GM12878 (cell line): ENCODE results near the gene MTRR. TPM values are rescaled to one million over a fixed set of nuclear protein-coding genes. Genes with fewer than 3 reads are reported as not detected.

ENCODE experiments used
- ATAC-seq: fragments of 200-7000 bp; cut with Tn5 transposase; 3 replicates; pipeline ENCODE4 v1.9.1; 2020; ENCODE audit warnings: mild to moderate bottlenecking, moderate library complexity
- BruUV-seq: library from RNA; stranded (reverse); fragments of 400-500 nt; replicated peaks from 2 replicates; lab custom pipeline; 2021; lab: Mats Ljungman, UMichigan
- CTCF ChIA-PET: fragments of 300-600 bp; sonication (Branson Sonifier 250); formaldehyde crosslinking; extraction: SDS; loops from one replicate; lab custom pipeline; 2021; ENCODE audit warnings: inconsistent platforms; lab: Yijun Ruan, JAX
- POLR2A ChIA-PET: fragments of 350-600 bp; formaldehyde crosslinking; extraction: SDS; loops from one replicate; lab custom pipeline; 2021; ENCODE audit warnings: inconsistent platforms; lab: Charles Lee
- RAD21 ChIA-PET: fragments of 300-600 bp; sonication (Branson Sonifier 250); formaldehyde crosslinking; loops from one replicate; lab custom pipeline; 2023; ENCODE audit warnings: antibody characterized with exemption; ENCODE audit not compliant: unreplicated experiment; lab: Charles Lee
- SMC1A ChIA-PET: fragments of 300-600 bp; sonication (Branson Sonifier 250); formaldehyde crosslinking; loops from one replicate; lab custom pipeline; 2023; ENCODE audit not compliant: unreplicated experiment, uncharacterized antibody; lab: Charles Lee
- DNase-seq: peaks from one replicate; pipeline ENCODE4 v3.0.0-alpha.2; 2011; ENCODE audit warnings: low read depth, low spot score
- FAIRE-seq: peaks from 3 replicates; lab custom pipeline; 2011; peaks lifted over from hg19 to GRCh38; lab: Jason Lieb, UNC
- H2AFZ ChIP-seq: 2 replicates; pipeline ENCODE4 v1.6.0; 2011; ENCODE audit warnings: low read depth, low read length, control low read depth; ENCODE audit not compliant: control insufficient read depth
- H3K27ac ChIP-seq: 2 replicates; pipeline ENCODE4 v1.5.1; 2011; ENCODE audit warnings: control low read depth; ENCODE audit not compliant: control insufficient read depth, insufficient read depth
- H3K27me3 ChIP-seq, 2 experiments: replicated peaks in 1 of 2; 2 replicates each; pipeline versions ENCODE4 v1.6.0 to v1.6.1; 2011; ENCODE audit warnings: low read length in 1 of 2; ENCODE audit not compliant: control insufficient read depth in 2 of 2, insufficient read depth in 2 of 2
- H3K36me3 ChIP-seq, 2 experiments: 2 replicates each; pipeline ENCODE4 v1.5.1; 2011; ENCODE audit warnings: low read length in 1 of 2; ENCODE audit not compliant: control insufficient read depth in 2 of 2, insufficient read depth in 2 of 2
- H3K4me1 ChIP-seq: 2 replicates; pipeline ENCODE4 v1.6.1; 2011; ENCODE audit warnings: mild to moderate bottlenecking, low read length, moderate library complexity, mixed read lengths; ENCODE audit not compliant: control insufficient read depth, insufficient read depth
- H3K4me2 ChIP-seq: 2 replicates; pipeline ENCODE4 v1.6.0; 2011; ENCODE audit warnings: control low read depth; ENCODE audit not compliant: control insufficient read depth, insufficient read depth
- H3K4me3 ChIP-seq: fragments of 200-600 bp; sonication (generic); 2 replicates; pipeline ENCODE4 v1.5.1; 2016
- H3K79me2 ChIP-seq: 2 replicates; pipeline ENCODE4 v1.6.0; 2011; ENCODE audit warnings: low read length; ENCODE audit not compliant: control insufficient read depth, insufficient read depth
- H3K9ac ChIP-seq: 2 replicates; pipeline ENCODE4 v1.8.0; 2011; ENCODE audit warnings: low read length, control low read depth, mixed read lengths; ENCODE audit not compliant: control insufficient read depth, insufficient read depth
- H3K9me3 ChIP-seq: replicated peaks from 3 replicates; pipeline ENCODE4 v1.5.1; 2011; ENCODE audit warnings: mild to moderate bottlenecking, low read length; ENCODE audit not compliant: control insufficient read depth, insufficient read depth
- H4K20me1 ChIP-seq: 2 replicates; pipeline ENCODE4 v1.6.0; 2011; ENCODE audit not compliant: control insufficient read depth, insufficient read depth
- CBX3 ChIP-seq: fragments of 200-600 bp; sonication (generic); IDR thresholded peaks from 2 replicates; pipeline ENCODE4 v1.6.1; 2016; ENCODE audit warnings: low read depth, borderline replicate concordance
- CHD1 ChIP-seq: IDR thresholded peaks from 2 replicates; pipeline ENCODE4 v1.6.1; 2012; ENCODE audit warnings: low read depth, low read length, improper control_type of control experiment
- ETV6 ChIP-seq, 2 experiments: fragments of 450-650 bp in 1 of 2; IDR thresholded peaks in 1 of 2; conservative IDR thresholded peaks in 1 of 2; 2 replicates each; pipeline ENCODE4 v1.6.1; 2014; ENCODE audit warnings: antibody characterized with exemption in 1 of 2, borderline replicate concordance in 1 of 2, low read depth in 1 of 2, mild to moderate bottlenecking in 1 of 2, moderate library complexity in 1 of 2
- EZH2 ChIP-seq: IDR thresholded peaks from 2 replicates; pipeline ENCODE4 v1.6.1; 2012; ENCODE audit warnings: low read depth, mild to moderate bottlenecking, control low read depth, inconsistent platforms, low read length, borderline replicate concordance; ENCODE audit not compliant: control insufficient read depth
- GABPA ChIP-seq: IDR thresholded peaks from 2 replicates; pipeline ENCODE4 v1.6.1; 2014; ENCODE audit warnings: antibody characterized with exemption, low read depth, mild to moderate bottlenecking, inconsistent platforms
- MYC ChIP-seq: IDR thresholded peaks from 2 replicates; pipeline ENCODE4 v1.6.1; 2011; ENCODE audit warnings: mild to moderate bottlenecking, low read length, moderate library complexity, inconsistent platforms; ENCODE audit not compliant: insufficient read depth, insufficient replicate concordance, insufficient read length, severe bottlenecking
- POLR2A ChIP-seq: IDR thresholded peaks from 2 replicates; pipeline ENCODE4 v1.6.1; 2011; ENCODE audit warnings: low read depth, mild to moderate bottlenecking, low read length
- SIX5 ChIP-seq: IDR thresholded peaks from 2 replicates; pipeline ENCODE4 v1.6.1; 2011; ENCODE audit warnings: mild to moderate bottlenecking, low read depth, low read length, moderate library complexity; ENCODE audit not compliant: severe bottlenecking
- SMC3 ChIP-seq: IDR thresholded peaks from 2 replicates; pipeline ENCODE4 v1.6.1; 2011; ENCODE audit warnings: low read length, improper control_type of control experiment, borderline replicate concordance
- SREBF2 ChIP-seq: IDR thresholded peaks from 2 replicates; pipeline ENCODE4 v1.6.1; 2012; ENCODE audit warnings: mild to moderate bottlenecking, low read length
- TCF7 ChIP-seq: IDR thresholded peaks from 2 replicates; pipeline ENCODE4 v1.6.1; 2014; ENCODE audit warnings: antibody characterized with exemption, borderline replicate concordance
- WGBS: methylation state at CpG from one replicate; pipeline ENCODE4 v1.1.6; 2016; ENCODE audit warnings: low lambda C conversion rate; ENCODE audit not compliant: insufficient replicate concordance, insufficient coverage; ENCODE audit errors: missing lambda C conversion rate; 5-methylcytosine and 5-hydroxymethylcytosine counted together
- in situ Hi-C: fragments of 300-500 bp; cut with MboI; formaldehyde crosslinking; loops from 9 replicates; pipeline ENCODE4 v1.14.3; 2018; ENCODE audit warnings: mixed read lengths
- intact Hi-C: fragments of 100-400 bp; cut with micrococcal nuclease; formaldehyde crosslinking; loops from one replicate; pipeline ENCODE4 v1.14.2; 2022; ENCODE audit not compliant: unreplicated experiment
- polyA plus RNA-seq, 11 experiments: library from polyadenylated mRNA; depleted of rRNA in 4 of 11; unstranded in 6 of 11; stranded (reverse) in 5 of 11; fragments of >200 nt; fragmentation: Nextera tagmentation in 4 of 11; fragmentation: Illumina TruSeq in 1 of 11; extraction: Ambion mirVana in 4 of 11; extraction: Trizol in 1 of 11; gene quantifications; 1 replicate in 1 of 11; 2 replicates in 10 of 11; pipeline versions ENCODE4 v1.2.1 to v1.2.3, GENCODE V29; 2011 to 2016; ENCODE audit warnings: inconsistent platforms in 2 of 11, missing spikeins in 2 of 11, low read depth in 1 of 11
- total RNA-seq, 4 experiments: library from RNA; depleted of rRNA in 3 of 4; stranded (reverse); fragments of >200 nt in 3 of 4; fragmentation: Illumina TruSeq in 1 of 4; extraction: Trizol in 1 of 4; gene quantifications; 2 replicates each; pipeline versions ENCODE4 v1.2.1 to v1.2.3, GENCODE V29; 2013 to 2021
- TF ChIP-seq, protein P1 (sequence below): IDR thresholded peaks from 2 replicates; pipeline ENCODE4 v1.6.1; 2011; ENCODE audit warnings: borderline replicate concordance, low read depth, mild to moderate bottlenecking, moderate library complexity, low read length; ENCODE audit not compliant: insufficient read depth, poor library complexity, severe bottlenecking
- TF ChIP-seq, protein P2 (sequence below): fragments of 150-350 bp; IDR thresholded peaks from 2 replicates; pipeline ENCODE4 v1.6.1; 2016; ENCODE audit warnings: low read depth, low read length
- TF ChIP-seq, protein P3 (sequence below): IDR thresholded peaks from 2 replicates; pipeline ENCODE4 v1.6.1; 2012; ENCODE audit warnings: low read depth, low read length, improper control_type of control experiment

Gene MTRR
- total and polyA plus RNA-seq, 10 of the 15 experiments (the other 5 are each of a cell fraction or from before 2014, with no cell fraction given): 13.8 to 76.9 (median 38.0) TPM

DNA sequence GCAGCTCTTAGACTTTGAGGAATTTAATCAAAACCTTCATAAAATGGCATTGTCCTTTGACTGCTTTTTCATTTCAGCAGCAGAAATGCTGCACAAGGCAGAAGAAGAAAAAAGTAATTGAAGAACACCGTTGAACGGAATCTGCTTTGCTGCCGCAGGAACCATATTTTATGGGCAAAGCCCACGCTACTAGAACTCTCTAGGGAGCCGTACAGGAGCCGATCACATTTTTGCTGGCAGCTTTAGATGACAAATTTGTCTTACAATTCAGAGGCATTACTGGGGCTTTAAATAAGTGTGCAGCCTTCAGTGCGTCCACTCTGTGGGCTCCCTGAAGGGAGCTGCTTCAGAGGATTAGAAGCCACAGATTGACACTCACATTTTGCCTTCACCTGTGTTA lies 23.4 kb upstream of the MTRR start (continued):
- TF ChIP-seq TCF7 (no peak), CBX3 (no peak), SMC3 (no peak), SREBF2 (no peak), ETV6 (conservative IDR thresholded peaks at IDR 0.05 in 1 of 2, IDR thresholded peaks at IDR 0.05 in 1 of 2; ENCODE audit: borderline replicate concordance in 1 of 2, low read depth in 1 of 2) (no peak), POLR2A (no peak), EZH2 (no peak), SIX5 (no peak), MYC (no peak)
- TF ChIP-seq, protein P1, sequence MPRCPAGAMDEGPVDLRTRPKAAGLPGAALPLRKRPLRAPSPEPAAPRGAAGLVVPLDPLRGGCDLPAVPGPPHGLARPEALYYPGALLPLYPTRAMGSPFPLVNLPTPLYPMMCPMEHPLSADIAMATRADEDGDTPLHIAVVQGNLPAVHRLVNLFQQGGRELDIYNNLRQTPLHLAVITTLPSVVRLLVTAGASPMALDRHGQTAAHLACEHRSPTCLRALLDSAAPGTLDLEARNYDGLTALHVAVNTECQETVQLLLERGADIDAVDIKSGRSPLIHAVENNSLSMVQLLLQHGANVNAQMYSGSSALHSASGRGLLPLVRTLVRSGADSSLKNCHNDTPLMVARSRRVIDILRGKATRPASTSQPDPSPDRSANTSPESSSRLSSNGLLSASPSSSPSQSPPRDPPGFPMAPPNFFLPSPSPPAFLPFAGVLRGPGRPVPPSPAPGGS: no peak

DNA sequence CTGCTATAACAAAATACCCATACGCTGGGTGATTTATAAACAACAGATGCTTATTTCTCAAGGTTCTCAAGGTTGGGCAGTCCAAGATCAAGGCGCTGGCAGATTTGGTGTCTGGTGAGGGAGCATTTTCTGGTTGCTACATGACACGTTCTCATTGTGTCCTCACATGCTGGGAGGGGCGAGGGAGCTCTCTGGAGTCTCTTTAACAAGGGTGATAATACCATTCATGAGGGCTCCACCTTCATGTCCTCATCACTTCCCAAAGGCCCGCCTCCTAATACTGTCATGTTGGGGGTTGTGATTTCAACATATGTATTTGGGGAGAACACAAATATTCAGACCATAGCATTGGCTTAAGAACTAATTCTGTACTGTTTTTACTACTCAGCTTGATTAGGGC lies 22.6 kb upstream of the MTRR start:
- Histone ChIP-seq H3K4me2 (no peak overlapping the region), H4K20me1 (no peaks in the 10 kb centered on the region), H3K4me3 (no peak overlapping the region), H3K9me3 (no peaks in the 10 kb centered on the region; the same call in 2 of the 3 replicates), H3K27ac (no peak overlapping the region), H2AFZ (no peak overlapping the region), H3K79me2 (no peaks in the 10 kb centered on the region), H3K9ac (no peak overlapping the region), H3K4me1 (no peaks in the 10 kb centered on the region), H3K27me3 (peaks cover 4 to 9% of the 10 kb centered on the region in 2 experiments; a peak in 3 of 4 replicates), H3K36me3 (no peaks in the 10 kb centered on the region)
- FAIRE-seq (no peak), DNase-seq (no peak), ATAC-seq (no peak)
- no peak for TF ChIP-seq CHD1
- TF ChIP-seq, protein P2, sequence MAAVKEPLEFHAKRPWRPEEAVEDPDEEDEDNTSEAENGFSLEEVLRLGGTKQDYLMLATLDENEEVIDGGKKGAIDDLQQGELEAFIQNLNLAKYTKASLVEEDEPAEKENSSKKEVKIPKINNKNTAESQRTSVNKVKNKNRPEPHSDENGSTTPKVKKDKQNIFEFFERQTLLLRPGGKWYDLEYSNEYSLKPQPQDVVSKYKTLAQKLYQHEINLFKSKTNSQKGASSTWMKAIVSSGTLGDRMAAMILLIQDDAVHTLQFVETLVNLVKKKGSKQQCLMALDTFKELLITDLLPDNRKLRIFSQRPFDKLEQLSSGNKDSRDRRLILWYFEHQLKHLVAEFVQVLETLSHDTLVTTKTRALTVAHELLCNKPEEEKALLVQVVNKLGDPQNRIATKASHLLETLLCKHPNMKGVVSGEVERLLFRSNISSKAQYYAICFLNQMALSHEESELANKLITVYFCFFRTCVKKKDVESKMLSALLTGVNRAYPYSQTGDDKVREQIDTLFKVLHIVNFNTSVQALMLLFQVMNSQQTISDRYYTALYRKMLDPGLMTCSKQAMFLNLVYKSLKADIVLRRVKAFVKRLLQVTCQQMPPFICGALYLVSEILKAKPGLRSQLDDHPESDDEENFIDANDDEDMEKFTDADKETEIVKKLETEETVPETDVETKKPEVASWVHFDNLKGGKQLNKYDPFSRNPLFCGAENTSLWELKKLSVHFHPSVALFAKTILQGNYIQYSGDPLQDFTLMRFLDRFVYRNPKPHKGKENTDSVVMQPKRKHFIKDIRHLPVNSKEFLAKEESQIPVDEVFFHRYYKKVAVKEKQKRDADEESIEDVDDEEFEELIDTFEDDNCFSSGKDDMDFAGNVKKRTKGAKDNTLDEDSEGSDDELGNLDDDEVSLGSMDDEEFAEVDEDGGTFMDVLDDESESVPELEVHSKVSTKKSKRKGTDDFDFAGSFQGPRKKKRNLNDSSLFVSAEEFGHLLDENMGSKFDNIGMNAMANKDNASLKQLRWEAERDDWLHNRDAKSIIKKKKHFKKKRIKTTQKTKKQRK: no peak
- no peak for TF ChIP-seq GABPA
- TF ChIP-seq, protein P3, sequence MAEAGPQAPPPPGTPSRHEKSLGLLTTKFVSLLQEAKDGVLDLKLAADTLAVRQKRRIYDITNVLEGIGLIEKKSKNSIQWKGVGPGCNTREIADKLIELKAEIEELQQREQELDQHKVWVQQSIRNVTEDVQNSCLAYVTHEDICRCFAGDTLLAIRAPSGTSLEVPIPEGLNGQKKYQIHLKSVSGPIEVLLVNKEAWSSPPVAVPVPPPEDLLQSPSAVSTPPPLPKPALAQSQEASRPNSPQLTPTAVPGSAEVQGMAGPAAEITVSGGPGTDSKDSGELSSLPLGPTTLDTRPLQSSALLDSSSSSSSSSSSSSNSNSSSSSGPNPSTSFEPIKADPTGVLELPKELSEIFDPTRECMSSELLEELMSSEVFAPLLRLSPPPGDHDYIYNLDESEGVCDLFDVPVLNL: no peak
- POLR2A ChIA-PET: no interaction called here
- RAD21 ChIA-PET: no interaction called here
- intact Hi-C loops (no loop called here), in situ Hi-C loops (no loop called here)
- SMC1A ChIA-PET: interaction anchor here (1.1 kb wide), 1 partner anchor 9 kb away, joined by 3 read pairs; no protein-coding TSS in a partner anchor
- CTCF ChIA-PET: interaction anchor here (1.1 to 1.3 kb wide), 2 partner anchors 12 to 100 kb away, joined by 3 read pairs; no protein-coding TSS in a partner anchor
- 12% methylated on average over 5 of the region's 5 CpGs for WGBS
- no TSS peak for BruUV-seq
